ENCODE data around the gene SYT7.

The SYT7 gene

GRCh38 chr11:61599968-61600710, 19.3 kb upstream of the SYT7 start:
- H3K27ac ChIP-seq (ENCODE audit: low read length) = no peak overlapping the region
- no peaks in the 10 kb centered on the region for H3K79me2 ChIP-seq (ENCODE audit: insufficient read depth, low read length)
- H3K27me3 ChIP-seq (ENCODE audit: insufficient read depth, low read length, poor library complexity) = peaks cover 7% of the 10 kb centered on the region
- TF ChIP-seq EZH2 (IDR thresholded peaks at IDR 0.05; ENCODE audit: borderline replicate concordance, low read depth, low read length, severe bottlenecking) = no peak
- no peaks in the 10 kb centered on the region for H4K20me1 ChIP-seq (ENCODE audit: insufficient read depth, low read length)
- H3K4me3 ChIP-seq (ENCODE audit: low read depth in 1 of 2, low read length in 2 of 2) = no peak overlapping the region
- ATAC-seq (ENCODE audit: insufficient read depth, low read depth) (no peak), DNase-seq (no peak)
- no peaks in the 10 kb centered on the region for H3K9me3 ChIP-seq (ENCODE audit: insufficient read depth, low read length, severe bottlenecking)
- no peak overlapping the region for H3K4me2 ChIP-seq (ENCODE audit: insufficient read depth, low read length)
- H2AFZ ChIP-seq (ENCODE audit: low read depth, low read length) = no peak overlapping the region
- H3K9ac ChIP-seq (ENCODE audit: low read depth, low read length) = no peak overlapping the region
- no peaks in the 10 kb centered on the region for H3K36me3 ChIP-seq (ENCODE audit: insufficient read depth, low read length)
- H3K4me1 ChIP-seq (ENCODE audit: insufficient read depth, low read length) = no peaks in the 10 kb centered on the region

- no peak for ATAC-seq (ENCODE audit: insufficient read depth, low read depth)
- TF ChIP-seq EZH2 (IDR thresholded peaks at IDR 0.05; ENCODE audit: borderline replicate concordance, low read depth, low read length, severe bottlenecking) = no peak
- TF ChIP-seq CTCF (IDR thresholded peaks at IDR 0.05; ENCODE audit: borderline replicate concordance, extremely low read depth, low read length, poor library complexity, severe bottlenecking) = no peak
- Histone ChIP-seq H4K20me1 (ENCODE audit: insufficient read depth, low read length) (no peaks in the 10 kb centered on the region), H3K4me2 (ENCODE audit: insufficient read depth, low read length) (no peak overlapping the region), H3K4me1 (ENCODE audit: insufficient read depth, low read length) (no peaks in the 10 kb centered on the region), H3K9ac (ENCODE audit: low read depth, low read length) (no peak overlapping the region), H3K79me2 (ENCODE audit: insufficient read depth, low read length) (no peaks in the 10 kb centered on the region), H3K27me3 (ENCODE audit: insufficient read depth, low read length, poor library complexity) (peaks cover 7% of the 10 kb centered on the region), H3K27ac (ENCODE audit: low read length) (no peak overlapping the region), H3K9me3 (ENCODE audit: insufficient read depth, low read length, severe bottlenecking) (no peaks in the 10 kb centered on the region), H2AFZ (ENCODE audit: low read depth, low read length) (no peak overlapping the region), H3K36me3 (ENCODE audit: insufficient read depth, low read length) (no peaks in the 10 kb centered on the region), H3K4me3 (ENCODE audit: low read depth in 1 of 2, low read length in 2 of 2) (no peak overlapping the region)
- no peak for DNase-seq
Measured at GRCh38 chr11:61598886-61599868, 18.3 kb upstream of the SYT7 start.

- Histone ChIP-seq H3K4me3 (ENCODE audit: low read depth in 1 of 2, low read length in 2 of 2) (no peak overlapping the region), H3K36me3 (ENCODE audit: insufficient read depth, low read length) (no peaks in the 10 kb centered on the region), H3K4me1 (ENCODE audit: insufficient read depth, low read length) (no peaks in the 10 kb centered on the region), H3K27me3 (ENCODE audit: insufficient read depth, low read length, poor library complexity) (peaks cover 7% of the 10 kb centered on the region), H4K20me1 (ENCODE audit: insufficient read depth, low read length) (no peaks in the 10 kb centered on the region), H2AFZ (ENCODE audit: low read depth, low read length) (no peak overlapping the region), H3K9me3 (ENCODE audit: insufficient read depth, low read length, severe bottlenecking) (no peaks in the 10 kb centered on the region), H3K9ac (ENCODE audit: low read depth, low read length) (no peak overlapping the region), H3K79me2 (ENCODE audit: insufficient read depth, low read length) (no peaks in the 10 kb centered on the region), H3K4me2 (ENCODE audit: insufficient read depth, low read length) (no peak overlapping the region), H3K27ac (ENCODE audit: low read length) (no peak overlapping the region)
- DNase-seq (no peak), ATAC-seq (ENCODE audit: insufficient read depth, low read depth) (no peak)
- no peak for TF ChIP-seq CTCF (IDR thresholded peaks at IDR 0.05; ENCODE audit: borderline replicate concordance, extremely low read depth, low read length, poor library complexity, severe bottlenecking)
- no peak for TF ChIP-seq EZH2 (IDR thresholded peaks at IDR 0.05; ENCODE audit: borderline replicate concordance, low read depth, low read length, severe bottlenecking)
Measured at GRCh38 chr11:61598374-61598773, 17.5 kb upstream of the SYT7 start.

- TF ChIP-seq EZH2 (IDR thresholded peaks at IDR 0.05; ENCODE audit: borderline replicate concordance, low read depth, low read length, severe bottlenecking) = no peak
- Histone ChIP-seq H2AFZ (ENCODE audit: low read depth, low read length) (no peak overlapping the region), H3K9me3 (ENCODE audit: insufficient read depth, low read length, severe bottlenecking) (no peaks in the 10 kb centered on the region), H4K20me1 (ENCODE audit: insufficient read depth, low read length) (no peaks in the 10 kb centered on the region; the same call in 1 of the 2 replicates), H3K79me2 (ENCODE audit: insufficient read depth, low read length) (no peaks in the 10 kb centered on the region), H3K4me2 (ENCODE audit: insufficient read depth, low read length) (no peak overlapping the region), H3K27ac (ENCODE audit: low read length) (no peak overlapping the region), H3K4me1 (ENCODE audit: insufficient read depth, low read length) (no peaks in the 10 kb centered on the region), H3K9ac (ENCODE audit: low read depth, low read length) (no peak overlapping the region), H3K27me3 (ENCODE audit: insufficient read depth, low read length, poor library complexity) (peaks cover 8% of the 10 kb centered on the region), H3K4me3 (ENCODE audit: low read depth in 1 of 2, low read length in 2 of 2) (no peak overlapping the region), H3K36me3 (ENCODE audit: insufficient read depth, low read length) (no peaks in the 10 kb centered on the region)
- DNase-seq (no peak), ATAC-seq (ENCODE audit: insufficient read depth, low read depth) (no peak)
Measured at GRCh38 chr11:61596990-61597389, 16.1 kb upstream of the SYT7 start.

Data from DND-41 (cell line).